ENCODE measurements around the gene PIP4K2A. TPM values are rescaled to one million over a fixed set of nuclear protein-coding genes. Genes with fewer than 3 reads are reported as not detected.

PIP4K2A gene
- 10 to 100 TPM in 3 of 4 donors, 1 to 10 TPM in 1; 2.6 to 14.9 (median 12.4) TPM for total RNA-seq

- peak; percentile 82 for DNase-seq
- Histone ChIP-seq H3K27ac (peak within 1 kb of the TSS; percentile 88 to 90 (median 90)), H3K4me3 (peak within 1 kb of the TSS; percentile 74 to 97 (median 87)), H3K36me3 (no peaks in the 10 kb centered on the region), H3K27me3 (no peaks in the 10 kb centered on the region), H3K9me3 (no peaks in the 10 kb centered on the region), H3K4me1 (peaks cover 6 to 30% (median 14%) of the 10 kb centered on the region in 4 donors)
- in situ Hi-C loops (cut with MboI; ENCODE audit: low pct_ligation_motif_present in 1 of 4, low pct_unique_long_range_greater_than_20kb in 1 of 4, low sequenced_read_pairs in 3 of 4) = loop anchor here in 2 of 4 donors (25.0 kb wide), 2 partner anchors 702 to 727 kb away; partner anchors contain the start of gene DNAJC1 (in 1 of the 2)
- intact Hi-C loops (cut with DNase I; ENCODE audit: low total_unique reads) = no loop called here
- TF ChIP-seq CTCF (IDR thresholded peaks at IDR 0.05) (no peak), POLR2AphosphoS5 (IDR thresholded peaks at IDR 0.05) (peak; percentile 8 to 74 (median 58)), POLR2A (IDR thresholded peaks at IDR 0.05) (no peak), EP300 (IDR thresholded peaks at IDR 0.05; ENCODE audit: low read depth) (no peak)
- 10 to 80% methylated on average over 1 to 69 of the region's 83 CpGs for WGBS, 2 donors (ENCODE audit: low coverage in 1 of 2)
Observed at GRCh38 chr10:22714479-22715289, at the start of gene PIP4K2A. PIP4K2A (minus strand) TSS chr10:22714578; CDS start chr10:22714326, 252 bp downstream.

GRCh38 chr10:22761569-22762220 lies 47.3 kb upstream of the PIP4K2A start:
- no peaks in the 10 kb centered on the region for H3K36me3 ChIP-seq
- no peak for DNase-seq
- no peaks in the 10 kb centered on the region for H3K4me1 ChIP-seq
- H3K4me3 ChIP-seq = no peak overlapping the region
- TF ChIP-seq POLR2A (IDR thresholded peaks at IDR 0.05) (no peak), CTCF (IDR thresholded peaks at IDR 0.05) (no peak), POLR2AphosphoS5 (IDR thresholded peaks at IDR 0.05) (no peak), EP300 (IDR thresholded peaks at IDR 0.05; ENCODE audit: low read depth) (no peak)
- WGBS, 2 donors (ENCODE audit: low coverage in 1 of 2) = 86 to 100% methylated on average over 1 of the region's 1 CpG
- intact Hi-C loops (cut with DNase I; ENCODE audit: low total_unique reads) = no loop called here
- in situ Hi-C loops (cut with MboI; ENCODE audit: low pct_ligation_motif_present in 1 of 4, low pct_unique_long_range_greater_than_20kb in 1 of 4, low sequenced_read_pairs in 3 of 4) = no loop called here
- H3K27ac ChIP-seq = no peak overlapping the region
- no peaks in the 10 kb centered on the region for H3K27me3 ChIP-seq
- no peaks in the 10 kb centered on the region for H3K9me3 ChIP-seq

GRCh38 chr10:22760025-22760424 lies 45.6 kb upstream of the PIP4K2A start:
- Histone ChIP-seq H3K4me3 (no peak overlapping the region), H3K27ac (no peak overlapping the region), H3K27me3 (no peaks in the 10 kb centered on the region), H3K4me1 (no peaks in the 10 kb centered on the region), H3K9me3 (no peaks in the 10 kb centered on the region), H3K36me3 (no peaks in the 10 kb centered on the region)
- TF ChIP-seq EP300 (IDR thresholded peaks at IDR 0.05; ENCODE audit: low read depth) (no peak), POLR2AphosphoS5 (IDR thresholded peaks at IDR 0.05) (no peak), POLR2A (IDR thresholded peaks at IDR 0.05) (no peak), CTCF (IDR thresholded peaks at IDR 0.05) (no peak)
- in situ Hi-C loops (cut with MboI; ENCODE audit: low pct_ligation_motif_present in 1 of 4, low pct_unique_long_range_greater_than_20kb in 1 of 4, low sequenced_read_pairs in 3 of 4) (no loop called here), intact Hi-C loops (cut with DNase I; ENCODE audit: low total_unique reads) (no loop called here)
- no peak for DNase-seq

GRCh38 chr10:22758867-22759266 lies 44.5 kb upstream of the PIP4K2A start:
- no peaks in the 10 kb centered on the region for H3K4me1 ChIP-seq
- in situ Hi-C loops (cut with MboI; ENCODE audit: low pct_ligation_motif_present in 1 of 4, low pct_unique_long_range_greater_than_20kb in 1 of 4, low sequenced_read_pairs in 3 of 4) (no loop called here), intact Hi-C loops (cut with DNase I; ENCODE audit: low total_unique reads) (no loop called here)
- DNase-seq = no peak
- 87 to 94% methylated on average over 6 of the region's 6 CpGs for WGBS, 2 donors (ENCODE audit: low coverage in 1 of 2)
- no peak overlapping the region for H3K4me3 ChIP-seq
- TF ChIP-seq EP300 (IDR thresholded peaks at IDR 0.05; ENCODE audit: low read depth) (no peak), CTCF (IDR thresholded peaks at IDR 0.05) (no peak), POLR2A (IDR thresholded peaks at IDR 0.05) (no peak), POLR2AphosphoS5 (IDR thresholded peaks at IDR 0.05) (no peak)
- no peaks in the 10 kb centered on the region for H3K36me3 ChIP-seq
- no peaks in the 10 kb centered on the region for H3K27me3 ChIP-seq
- no peak overlapping the region for H3K27ac ChIP-seq
- H3K9me3 ChIP-seq = no peaks in the 10 kb centered on the region
